ENCODE data around the gene DAB1. TPM values are rescaled to one million over a fixed set of nuclear protein-coding genes. Genes with fewer than 3 reads are reported as not detected.

The DAB1 gene
- total RNA-seq, 2 experiments from 2014 or later: 0.52 to 0.61 TPM

DNA sequence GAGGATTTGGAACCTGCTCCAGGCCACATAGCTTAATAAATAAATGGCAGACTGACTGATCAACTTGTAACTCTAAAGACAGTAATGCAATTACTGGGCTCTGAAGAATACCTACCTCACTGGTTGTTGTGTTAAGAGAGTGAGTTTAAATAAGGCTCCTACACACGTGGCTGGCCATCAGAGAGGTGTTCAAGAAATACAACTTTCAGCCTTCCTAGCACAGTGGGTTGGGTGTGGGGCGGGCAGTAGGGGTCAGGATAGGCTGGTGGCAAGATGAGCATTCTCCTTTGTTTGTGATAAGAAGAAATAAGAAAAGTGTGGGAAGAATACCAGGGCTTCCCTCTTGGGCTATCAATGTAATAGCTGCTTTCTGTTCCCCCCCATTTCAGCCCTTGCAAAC is 151.3 kb downstream of the DAB1 start:
- ChIA-PET POLR2A (no interaction called here), CTCF (no interaction called here)
- no peak overlapping the region for H3K27ac ChIP-seq (ENCODE audit: low read depth in 1 of 2, low read length in 2 of 2)
- H3K4me1 ChIP-seq (ENCODE audit: insufficient read depth, low read length): peaks cover 7% of the 10 kb centered on the region
- Mint-ChIP-seq H3K36me3 (ENCODE audit: low read depth) (no peaks in the 10 kb centered on the region), H3K27ac (no peak overlapping the region), H3K4me1 (ENCODE audit: low read depth) (no peaks in the 10 kb centered on the region), H3K4me3 (no peak overlapping the region), H3K9me3 (no peaks in the 10 kb centered on the region), H3K27me3 (peaks cover 4% of the 10 kb centered on the region)
- DNase-seq: no peak
- H3K27me3 ChIP-seq (ENCODE audit: control insufficient read depth in 1 of 2, insufficient read depth in 2 of 2, low read length in 2 of 2): no peaks in the 10 kb centered on the region
- no peak overlapping the region for H3K4me3 ChIP-seq (ENCODE audit: low read length)
- no peak for ATAC-seq (ENCODE audit: poor library complexity)
- H3K36me3 ChIP-seq (ENCODE audit: insufficient read depth, low read length): no peaks in the 10 kb centered on the region
- TF ChIP-seq, protein P1, sequence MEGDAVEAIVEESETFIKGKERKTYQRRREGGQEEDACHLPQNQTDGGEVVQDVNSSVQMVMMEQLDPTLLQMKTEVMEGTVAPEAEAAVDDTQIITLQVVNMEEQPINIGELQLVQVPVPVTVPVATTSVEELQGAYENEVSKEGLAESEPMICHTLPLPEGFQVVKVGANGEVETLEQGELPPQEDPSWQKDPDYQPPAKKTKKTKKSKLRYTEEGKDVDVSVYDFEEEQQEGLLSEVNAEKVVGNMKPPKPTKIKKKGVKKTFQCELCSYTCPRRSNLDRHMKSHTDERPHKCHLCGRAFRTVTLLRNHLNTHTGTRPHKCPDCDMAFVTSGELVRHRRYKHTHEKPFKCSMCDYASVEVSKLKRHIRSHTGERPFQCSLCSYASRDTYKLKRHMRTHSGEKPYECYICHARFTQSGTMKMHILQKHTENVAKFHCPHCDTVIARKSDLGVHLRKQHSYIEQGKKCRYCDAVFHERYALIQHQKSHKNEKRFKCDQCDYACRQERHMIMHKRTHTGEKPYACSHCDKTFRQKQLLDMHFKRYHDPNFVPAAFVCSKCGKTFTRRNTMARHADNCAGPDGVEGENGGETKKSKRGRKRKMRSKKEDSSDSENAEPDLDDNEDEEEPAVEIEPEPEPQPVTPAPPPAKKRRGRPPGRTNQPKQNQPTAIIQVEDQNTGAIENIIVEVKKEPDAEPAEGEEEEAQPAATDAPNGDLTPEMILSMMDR (IDR thresholded peaks at IDR 0.05): no peak
- no peaks in the 10 kb centered on the region for H3K9me3 ChIP-seq (ENCODE audit: control insufficient read depth in 1 of 2, insufficient read depth in 1 of 2, low read length in 2 of 2)
- intact Hi-C loops (cut with DNase I, micrococcal nuclease): no loop called here

- POLR2A ChIA-PET: no interaction called here
- Histone ChIP-seq H3K27ac (ENCODE audit: low read depth in 1 of 2, low read length in 2 of 2) (no peak overlapping the region), H3K9me3 (ENCODE audit: control insufficient read depth in 1 of 2, insufficient read depth in 1 of 2, low read length in 2 of 2) (no peaks in the 10 kb centered on the region), H3K36me3 (ENCODE audit: insufficient read depth, low read length) (no peaks in the 10 kb centered on the region), H3K27me3 (ENCODE audit: control insufficient read depth in 1 of 2, insufficient read depth in 2 of 2, low read length in 2 of 2) (no peaks in the 10 kb centered on the region), H3K4me1 (ENCODE audit: insufficient read depth, low read length) (peaks cover 7% of the 10 kb centered on the region), H3K4me3 (ENCODE audit: low read length) (no peak overlapping the region)
- CTCF ChIA-PET: no interaction called here
- H3K4me1 Mint-ChIP-seq (ENCODE audit: low read depth): no peaks in the 10 kb centered on the region
- intact Hi-C loops (cut with DNase I, micrococcal nuclease): no loop called here
- H3K4me3 Mint-ChIP-seq: no peak overlapping the region
- TF ChIP-seq, protein P1 (IDR thresholded peaks at IDR 0.05): no peak
- no peak overlapping the region for H3K27ac Mint-ChIP-seq
- DNase-seq: no peak
- peaks cover 4% of the 10 kb centered on the region for H3K27me3 Mint-ChIP-seq
- no peaks in the 10 kb centered on the region for H3K9me3 Mint-ChIP-seq
- no peaks in the 10 kb centered on the region for H3K36me3 Mint-ChIP-seq (ENCODE audit: low read depth)
- ATAC-seq (ENCODE audit: poor library complexity): no peak
Measured at GRCh38 chr1:57272150-57272549, 151.7 kb downstream of the DAB1 start.

DNA sequence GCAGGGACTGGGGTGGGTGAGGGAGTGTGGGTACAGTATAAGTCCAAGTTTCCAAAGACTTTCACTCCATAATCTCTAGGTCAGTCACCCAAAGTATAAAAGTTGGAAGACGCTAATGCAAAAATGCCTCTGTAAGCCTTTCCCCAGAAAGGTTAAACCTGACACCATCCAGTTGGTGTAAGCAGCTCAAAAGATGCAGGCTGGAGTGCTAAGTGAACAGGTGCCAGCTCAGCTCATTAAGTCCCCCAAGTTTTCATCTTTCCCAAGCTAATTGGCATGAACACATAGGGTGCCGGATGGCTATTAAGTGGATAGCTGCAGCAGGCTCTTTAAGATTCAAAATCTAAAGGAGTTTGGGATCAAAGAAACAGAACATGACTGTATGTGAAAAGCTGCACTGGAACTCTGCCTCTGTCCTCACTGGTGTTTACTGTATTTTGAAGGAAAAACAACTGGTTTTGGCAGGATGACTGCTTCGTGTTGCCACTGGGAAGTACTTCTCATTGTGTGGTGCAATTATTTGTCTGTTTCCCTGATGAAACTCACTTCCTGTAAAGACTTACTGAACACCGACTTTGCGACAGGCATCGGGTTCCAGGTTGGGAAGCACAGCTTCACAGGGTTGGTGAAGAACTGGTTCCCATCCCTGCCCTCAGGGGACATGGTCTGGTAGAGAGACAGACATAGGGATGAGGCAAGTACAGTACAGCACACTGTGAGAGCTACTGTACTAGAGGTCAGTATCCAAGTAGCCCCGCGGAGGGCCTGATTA is 152.7 kb downstream of the DAB1 start:
- H3K4me3 Mint-ChIP-seq: no peak overlapping the region
- Histone ChIP-seq H3K4me1 (ENCODE audit: insufficient read depth, low read length) (peaks cover 7% of the 10 kb centered on the region), H3K27me3 (ENCODE audit: control insufficient read depth in 1 of 2, insufficient read depth in 2 of 2, low read length in 2 of 2) (no peaks in the 10 kb centered on the region), H3K9me3 (ENCODE audit: control insufficient read depth in 1 of 2, insufficient read depth in 1 of 2, low read length in 2 of 2) (no peaks in the 10 kb centered on the region), H3K36me3 (ENCODE audit: insufficient read depth, low read length) (no peaks in the 10 kb centered on the region), H3K4me3 (ENCODE audit: low read length) (no peak overlapping the region), H3K27ac (ENCODE audit: low read depth in 1 of 2, low read length in 2 of 2) (no peak overlapping the region)
- H3K9me3 Mint-ChIP-seq: no peaks in the 10 kb centered on the region
- CTCF ChIA-PET: no interaction called here
- H3K4me1 Mint-ChIP-seq (ENCODE audit: low read depth): no peaks in the 10 kb centered on the region
- intact Hi-C loops (cut with DNase I, micrococcal nuclease): no loop called here
- H3K27me3 Mint-ChIP-seq: peaks cover 4% of the 10 kb centered on the region
- no peaks in the 10 kb centered on the region for H3K36me3 Mint-ChIP-seq (ENCODE audit: low read depth)
- DNase-seq (no peak), ATAC-seq (ENCODE audit: poor library complexity) (no peak)
- no peak overlapping the region for H3K27ac Mint-ChIP-seq
- TF ChIP-seq, protein P1 (IDR thresholded peaks at IDR 0.05): no peak
- POLR2A ChIA-PET: no interaction called here

Measured in CD4-positive, alpha-beta T cell (primary cell).